Measurements from ENCODE around the gene SUPT20HL2.
"Not testable (repeated sequence)": the region's sequence is repeated elsewhere in the genome, so short reads cannot be mapped to it uniquely, and the experiment has no call there.

Gene SUPT20HL2

DNA sequence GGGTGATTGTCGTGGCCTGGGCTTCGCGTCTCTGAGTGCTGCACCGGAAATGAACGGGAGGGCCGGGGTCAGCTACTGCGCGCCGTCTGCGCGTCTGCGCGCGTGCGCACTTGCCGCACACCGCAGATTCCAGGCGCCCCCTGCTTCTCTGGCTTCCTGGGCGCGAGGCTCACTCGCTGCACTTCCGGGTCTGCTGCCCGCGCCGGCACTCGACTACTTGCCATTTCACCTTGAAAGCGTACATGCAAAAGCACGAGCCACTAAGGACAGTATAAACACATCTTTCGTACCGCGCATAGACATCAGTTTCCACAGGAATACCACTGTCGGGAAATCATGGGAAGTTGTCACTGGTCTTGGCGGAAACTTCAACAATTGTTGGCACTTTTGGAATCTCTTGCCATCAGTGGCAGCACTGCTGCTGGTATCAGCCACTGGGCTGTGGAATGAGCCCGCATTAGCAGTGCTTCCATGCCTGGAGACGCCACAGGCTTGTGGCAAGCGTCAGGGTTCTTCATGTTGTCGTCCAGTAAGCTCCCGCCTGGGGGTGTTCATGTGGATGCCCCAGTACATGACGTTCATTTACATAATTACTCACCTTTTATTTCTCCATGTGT lies at the start of gene SUPT20HL2:
TSS of gene SUPT20HL2 (minus strand) at position 51 of the 617 bp plus-strand sequence. CDS start 754 bp downstream, outside the sequence.
- DNase-seq: no peak

DNA sequence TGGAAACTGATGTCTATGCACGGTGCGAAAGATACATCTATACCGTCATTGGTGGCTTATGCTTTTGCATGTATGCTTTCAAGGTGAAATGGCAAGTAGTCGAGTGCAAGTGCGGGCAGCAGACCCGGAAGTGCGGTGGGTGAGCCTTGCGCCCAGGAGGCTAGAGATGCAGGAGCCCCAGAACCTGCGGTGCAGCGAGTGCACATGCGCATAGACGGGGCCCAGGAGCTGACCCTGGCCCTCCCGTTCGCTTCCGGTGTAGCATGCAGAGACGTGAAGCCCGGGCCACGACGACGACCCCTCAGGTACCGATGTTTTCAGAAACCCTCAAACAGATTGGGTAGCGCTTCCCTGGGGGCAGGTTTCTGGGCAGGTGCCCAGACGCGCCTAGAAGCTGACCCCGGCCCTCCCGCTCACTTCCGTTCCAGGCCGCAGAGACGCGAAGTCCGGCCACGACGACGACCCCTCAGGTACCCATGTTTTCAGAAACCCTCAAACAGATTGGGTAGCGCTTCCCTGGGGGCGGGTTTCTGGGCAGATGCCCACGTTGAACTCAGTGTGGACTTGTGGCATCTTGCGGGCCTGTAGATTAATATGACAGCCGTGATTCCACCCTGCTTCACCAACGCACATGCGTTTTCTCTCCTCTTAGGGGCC lies 48.3 kb upstream of the SUPT20HL2 start:
- DNase-seq: not testable (repeated sequence)

DNA sequence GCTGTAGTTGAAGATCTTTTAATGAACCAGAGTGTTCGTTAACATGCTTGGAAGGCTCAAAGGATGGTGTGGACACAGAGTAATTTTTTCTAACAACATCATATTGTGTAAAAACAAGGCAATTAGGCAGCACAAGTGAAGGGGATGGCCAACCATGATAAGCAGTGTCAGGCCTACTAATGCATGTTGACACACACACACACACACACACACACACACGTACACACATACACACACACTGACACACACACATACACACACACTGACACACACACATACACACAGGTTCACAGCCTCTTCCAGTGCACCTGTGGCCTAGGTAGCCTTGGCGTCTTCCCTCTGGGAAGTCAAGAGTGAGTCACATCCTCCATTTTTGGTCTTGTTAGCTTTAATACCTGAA lies 46.4 kb upstream of the SUPT20HL2 start, which contains the start of gene SUPT20HL1:
TSS of gene SUPT20HL1 (plus strand) at position 368 of the 400 bp plus-strand sequence. CDS start 2,122 bp downstream, outside the sequence.
- DNase-seq: no peak

DNA sequence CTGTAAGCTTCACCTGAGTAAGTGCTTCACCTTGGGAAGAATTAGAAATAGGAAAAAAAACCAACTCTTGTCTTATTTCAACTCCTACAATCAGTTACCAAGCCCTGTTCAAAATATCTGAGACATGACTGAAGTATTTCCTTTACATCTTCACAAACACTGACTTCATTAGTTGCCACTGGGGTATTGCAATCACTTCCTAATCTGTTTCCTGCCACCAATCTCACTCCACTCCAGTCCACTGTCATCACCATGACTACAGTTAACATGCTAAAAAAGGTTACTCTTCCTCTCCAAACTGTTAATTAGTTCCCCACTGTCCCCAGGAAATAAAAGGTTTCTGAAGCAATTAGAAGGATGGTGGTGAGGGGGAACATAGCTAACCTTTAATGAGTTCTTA lies 43.2 kb upstream of the SUPT20HL2 start:
- no peak for DNase-seq

DNA sequence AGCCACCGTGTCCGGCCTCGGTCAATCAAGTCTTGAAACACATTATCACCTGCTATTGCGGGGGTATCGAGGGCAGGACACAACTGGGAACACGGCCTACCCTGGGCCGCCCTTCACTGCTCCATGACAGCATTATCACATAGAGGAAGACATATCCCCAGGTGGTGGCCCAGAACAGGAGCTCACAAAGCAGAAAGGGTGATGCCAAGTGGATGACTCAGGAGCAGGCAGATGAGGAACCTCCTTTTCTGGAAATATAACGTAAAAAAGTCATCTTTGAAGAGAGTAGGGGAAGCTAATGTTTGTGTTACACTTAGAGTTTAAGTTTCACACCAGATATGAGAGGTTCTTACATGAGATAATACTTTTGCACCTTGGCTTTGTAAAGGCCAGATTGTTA lies 41.2 kb upstream of the SUPT20HL2 start:
- DNase-seq: no peak

DNA sequence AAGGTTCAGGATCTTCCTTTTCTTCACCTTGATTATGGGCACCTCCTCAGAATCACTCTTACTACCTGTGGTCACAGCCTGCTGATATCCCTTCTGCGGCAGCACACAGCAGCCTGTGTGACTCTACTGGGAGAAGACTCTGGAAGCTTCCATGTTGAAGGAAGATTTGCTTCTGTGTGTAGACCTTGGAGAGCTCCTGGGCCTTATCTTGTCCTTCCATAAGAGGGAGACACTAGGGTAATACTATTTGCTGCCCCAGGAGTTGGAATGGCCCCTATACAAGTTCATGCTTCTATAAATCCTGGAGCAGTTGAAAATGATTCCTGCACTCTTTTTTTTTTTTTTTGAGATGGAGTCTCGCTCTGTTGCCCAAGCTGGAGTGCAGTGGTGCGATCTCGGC lies 36.3 kb upstream of the SUPT20HL2 start:
- no peak for DNase-seq

DNA sequence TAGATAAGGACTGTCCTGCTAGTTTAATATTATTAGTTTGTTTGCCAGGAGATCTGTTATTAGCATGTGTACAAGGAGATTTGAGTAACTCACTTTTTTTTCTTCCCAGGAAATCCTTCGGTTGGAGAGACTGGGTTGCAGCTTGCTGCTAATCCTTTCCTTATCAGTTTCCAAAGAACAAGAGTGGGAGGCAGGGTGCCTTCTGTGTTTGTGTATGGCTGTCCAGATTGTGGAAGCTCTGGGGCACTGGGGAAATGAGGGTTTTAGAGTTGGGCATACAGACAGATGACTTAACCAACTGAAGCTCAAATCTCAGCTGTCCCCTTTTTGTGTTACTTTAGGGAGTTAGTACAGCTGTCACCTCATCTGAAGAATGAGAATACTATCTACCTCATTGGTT lies 34.0 kb upstream of the SUPT20HL2 start:
- no peak for DNase-seq

DNA sequence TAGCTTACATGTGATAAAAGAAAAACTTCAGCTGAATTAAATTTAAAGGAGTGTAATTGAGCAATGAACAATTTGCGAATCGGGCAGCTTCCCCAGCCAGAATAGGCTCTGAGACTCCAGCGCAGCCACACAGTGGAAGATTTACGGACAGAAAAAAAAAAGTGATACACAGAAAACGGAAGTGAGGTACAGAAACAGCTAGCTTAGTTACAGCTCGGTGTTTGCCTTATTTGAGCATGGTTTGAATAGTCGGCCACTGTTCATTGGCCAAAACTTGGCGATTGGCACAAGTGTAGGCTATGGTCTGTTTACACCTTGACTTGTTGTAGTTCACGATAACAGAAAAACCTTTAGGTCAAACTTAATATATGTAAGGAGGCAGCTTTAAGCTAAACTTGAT lies 29.9 kb upstream of the SUPT20HL2 start:
- DNase-seq: no peak

DNA sequence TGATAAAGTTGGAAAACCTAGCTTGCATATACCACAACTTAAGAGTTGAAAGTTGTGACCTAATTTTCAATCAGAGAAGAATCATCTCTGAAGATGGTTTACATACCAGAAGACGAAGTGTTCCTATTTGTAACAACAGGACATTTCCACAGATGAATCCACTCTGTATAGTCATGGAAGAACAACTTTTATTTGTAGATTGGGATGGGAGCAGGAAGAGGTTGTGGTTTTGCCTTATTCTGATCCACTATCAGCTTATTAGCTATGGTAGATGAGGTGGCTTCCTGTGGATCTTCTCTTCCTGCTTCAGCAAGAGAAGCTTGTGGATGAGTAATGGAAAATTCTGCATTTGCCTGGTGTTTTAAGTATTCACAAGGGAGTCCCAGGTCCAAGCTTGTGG lies 27.9 kb upstream of the SUPT20HL2 start:
- no peak for DNase-seq

DNA sequence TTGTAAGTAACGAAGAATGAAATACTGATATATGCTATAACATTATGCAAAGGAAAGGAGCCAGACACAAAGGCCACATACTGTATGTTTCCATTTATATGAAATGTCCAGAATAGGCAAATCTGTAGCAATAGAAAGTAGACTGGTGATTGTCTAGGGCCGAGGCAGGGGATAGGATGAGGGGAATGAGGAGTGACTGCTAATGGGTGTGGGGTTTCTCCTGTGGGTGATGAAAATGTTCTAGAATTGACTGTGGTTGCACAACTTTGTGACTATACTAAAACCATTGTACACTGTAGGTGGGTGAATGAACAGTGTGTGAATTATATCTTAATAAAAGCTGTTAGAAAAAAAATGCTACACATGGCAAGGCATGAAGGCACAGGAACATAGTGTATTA lies 26.6 kb upstream of the SUPT20HL2 start:
- DNase-seq: no peak

DNA sequence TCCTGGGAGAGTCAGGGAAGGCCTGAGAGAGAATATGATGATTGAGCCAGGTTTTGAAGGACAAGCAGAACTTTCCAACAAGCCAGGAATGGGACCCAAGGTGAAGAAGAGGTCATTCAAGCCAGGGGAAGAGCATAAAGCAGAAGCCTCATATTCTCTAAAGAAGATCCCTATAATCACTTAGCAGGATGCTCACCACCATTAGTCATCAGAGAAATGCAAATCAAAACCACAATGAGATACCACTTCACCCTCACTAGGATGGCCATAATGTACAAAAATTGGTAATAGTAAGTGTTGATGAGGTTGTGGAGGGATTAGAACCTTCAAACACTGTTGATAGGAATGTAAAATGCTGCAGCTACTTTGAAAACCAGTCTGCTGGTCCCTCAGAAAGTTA lies 26.0 kb upstream of the SUPT20HL2 start:
- no peak for DNase-seq

DNA sequence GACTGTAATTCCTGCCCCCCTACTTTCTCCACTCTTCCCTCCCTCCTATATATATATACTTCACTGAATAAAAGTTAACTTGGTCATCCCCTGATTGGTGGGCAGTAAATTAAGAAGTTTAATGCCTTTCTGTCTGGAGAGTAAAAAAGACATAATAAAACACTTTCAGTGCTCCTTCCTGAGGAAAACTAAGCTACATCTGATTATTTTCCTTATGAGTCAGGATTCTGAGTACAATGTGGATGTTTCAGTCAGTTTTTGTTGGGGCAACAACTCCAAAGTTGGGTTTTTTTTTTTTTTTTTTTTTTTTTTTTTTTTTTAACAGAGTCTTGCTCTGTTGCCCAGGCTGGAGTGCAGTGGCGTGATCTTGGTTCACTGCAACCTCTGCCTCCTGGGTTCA lies 22.0 kb upstream of the SUPT20HL2 start:
- DNase-seq: no peak

DNA sequence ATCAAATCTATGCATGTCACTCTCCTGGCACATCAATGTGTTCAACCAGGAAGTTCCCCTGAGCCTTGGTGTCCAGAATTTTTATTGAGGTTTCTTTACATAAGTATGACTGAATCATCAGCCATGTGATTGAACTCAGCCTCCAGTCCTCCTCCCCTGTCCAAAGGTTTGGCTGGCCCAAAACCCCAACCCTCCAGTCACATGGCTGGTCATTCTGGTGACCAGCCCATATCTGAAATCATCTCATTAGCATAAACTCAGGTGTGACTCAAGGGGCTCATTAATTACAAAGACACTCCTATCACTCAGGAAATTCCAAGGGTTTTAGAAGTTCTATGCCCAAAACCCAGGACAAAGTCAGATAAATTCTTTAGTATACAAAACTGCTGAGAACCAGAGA lies 20.6 kb upstream of the SUPT20HL2 start:
- no peak for DNase-seq

DNA sequence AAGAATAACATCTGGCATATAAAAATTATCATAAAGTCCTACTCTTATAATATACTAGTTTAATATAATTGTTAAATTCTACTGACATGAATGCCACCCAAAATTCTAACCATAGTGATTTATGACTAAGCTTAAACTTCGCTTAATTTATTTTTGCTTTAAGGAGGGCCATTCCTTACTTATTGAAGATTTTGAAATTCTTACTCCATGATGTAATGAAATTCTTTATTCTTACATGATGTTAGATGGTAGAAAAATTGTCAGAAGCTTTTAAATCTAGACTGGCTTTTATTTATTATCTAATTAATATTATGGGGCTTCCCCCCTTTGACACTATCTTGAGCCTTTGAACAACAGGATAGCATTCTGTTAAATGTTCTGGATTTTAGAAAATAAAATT lies 19.5 kb upstream of the SUPT20HL2 start:
- no peak for DNase-seq

DNA sequence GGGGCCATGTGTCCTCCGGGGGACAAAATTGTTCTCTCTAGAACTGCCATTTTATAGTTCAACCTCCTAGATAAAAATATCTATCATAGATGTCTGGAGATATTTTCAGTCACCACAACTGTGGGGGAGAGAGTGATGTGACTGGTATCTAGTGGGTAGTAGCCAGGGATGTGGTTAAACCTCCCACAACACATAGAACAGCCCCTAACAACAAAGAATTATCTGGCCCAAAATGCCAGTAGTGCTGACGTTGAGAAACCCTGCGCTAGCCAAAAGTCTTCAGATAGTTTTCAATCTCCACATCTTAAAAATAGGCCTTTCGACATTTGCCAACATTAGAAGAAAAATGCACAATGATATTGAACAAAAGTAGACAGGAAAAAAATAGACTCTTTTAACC lies 19.0 kb upstream of the SUPT20HL2 start:
- no peak for DNase-seq

DNA sequence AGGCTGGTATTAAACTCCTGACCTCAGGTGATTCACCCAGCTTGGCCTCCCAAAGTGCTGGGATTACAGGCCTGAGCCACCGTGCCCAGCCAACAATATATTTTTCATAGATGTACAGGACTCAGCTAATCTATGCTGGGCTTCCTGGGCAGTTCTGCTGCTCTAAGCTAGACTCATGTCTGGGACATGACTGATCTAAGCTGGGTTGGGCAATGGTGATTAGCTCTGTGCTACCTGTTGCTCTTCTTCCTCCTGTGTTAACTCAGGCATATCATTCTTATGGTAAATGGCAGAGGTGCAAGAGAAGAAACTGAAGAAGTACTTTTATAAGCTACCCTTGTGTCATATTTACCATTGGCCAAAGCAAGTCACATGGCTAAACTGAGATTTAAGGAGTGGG lies 11.4 kb upstream of the SUPT20HL2 start:
- no peak for DNase-seq

DNA sequence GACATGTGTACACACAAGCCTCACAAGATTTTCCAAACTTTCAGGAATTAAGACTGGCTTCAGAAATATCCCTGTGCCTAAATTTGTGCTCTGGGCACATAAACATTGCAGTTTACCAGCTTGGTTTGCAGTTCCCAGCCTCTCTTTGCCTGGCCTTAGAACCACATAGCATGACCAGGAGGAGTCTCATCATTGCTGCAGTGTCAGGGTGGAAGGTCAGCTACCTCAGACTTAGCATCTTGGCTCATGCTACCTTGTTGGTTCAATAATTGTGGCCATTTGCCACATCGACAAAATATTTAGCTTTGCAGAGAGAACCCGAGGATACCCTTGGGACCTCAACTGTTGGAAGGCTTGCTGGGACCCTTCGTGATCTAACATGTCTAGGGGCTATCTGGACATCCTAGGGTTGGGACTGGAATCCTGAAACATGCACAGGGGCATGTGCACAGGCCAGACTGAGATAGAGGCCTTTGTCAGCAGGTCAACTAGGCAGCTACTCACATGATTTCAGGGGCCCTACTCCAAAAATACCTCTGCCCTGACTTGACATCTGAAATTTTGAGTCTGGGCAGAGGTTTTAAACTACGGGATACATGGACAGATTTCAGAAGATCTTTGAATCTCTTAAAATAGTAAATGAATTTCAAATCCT lies 8.0 kb upstream of the SUPT20HL2 start:
- DNase-seq: no peak

DNA sequence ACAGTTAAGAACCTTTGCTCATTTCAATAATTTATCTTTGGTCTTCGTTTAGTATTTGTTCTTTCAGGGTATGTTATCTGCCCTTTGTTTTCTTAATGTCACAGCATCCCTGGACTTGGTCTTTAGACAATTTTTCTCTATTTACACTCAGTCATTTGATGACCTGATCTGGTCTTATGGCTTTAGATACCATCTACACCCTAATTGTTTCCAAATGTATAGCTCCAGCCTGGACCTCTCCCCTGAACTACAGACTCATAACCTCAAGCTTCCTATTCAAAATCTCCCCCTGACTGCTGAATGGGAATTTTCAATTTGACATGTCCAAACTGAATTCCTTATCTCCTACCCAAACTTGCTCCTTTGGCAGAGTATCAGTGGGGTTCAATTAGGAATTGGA lies 3.7 kb upstream of the SUPT20HL2 start:
- no peak for DNase-seq

DNA sequence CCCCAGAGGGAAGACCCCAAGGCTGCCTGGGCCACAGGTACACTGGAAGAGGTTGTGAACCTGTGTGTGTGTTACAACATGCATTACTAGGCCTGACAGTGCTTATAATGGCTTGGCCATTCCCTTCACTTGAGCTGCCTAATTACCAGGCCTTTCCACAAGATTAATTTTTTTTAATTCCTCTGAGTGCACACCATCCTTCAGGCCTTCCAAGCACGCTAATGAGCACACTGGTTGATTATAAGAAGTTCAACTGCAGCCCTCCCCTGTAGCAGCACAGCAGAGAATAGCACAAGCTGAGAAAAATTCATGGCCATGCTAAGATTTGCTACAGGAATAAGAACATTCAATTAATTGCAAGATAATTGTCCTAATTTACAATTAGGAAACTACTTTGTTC lies 2.2 kb upstream of the SUPT20HL2 start:
- no peak for DNase-seq

DNA sequence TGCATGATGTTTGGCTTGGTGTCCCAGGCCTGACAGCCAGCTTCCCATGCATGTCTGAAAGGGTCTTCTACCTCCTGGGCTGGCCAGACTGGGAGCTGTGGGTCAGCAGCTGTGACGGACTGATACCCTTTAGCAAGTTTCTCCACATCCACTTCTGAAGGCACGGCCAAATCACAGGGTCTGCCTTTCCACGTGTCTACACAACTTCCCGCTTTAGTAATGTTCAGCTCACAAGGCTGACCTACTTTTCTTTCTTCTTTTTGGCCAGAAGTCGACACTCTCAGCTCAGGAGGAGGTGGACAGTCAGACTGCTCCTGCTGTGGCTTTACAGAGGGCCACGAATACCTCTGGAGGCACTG lies 1.6 kb downstream of the SUPT20HL2 start:
- DNase-seq: not testable (repeated sequence)

DNA sequence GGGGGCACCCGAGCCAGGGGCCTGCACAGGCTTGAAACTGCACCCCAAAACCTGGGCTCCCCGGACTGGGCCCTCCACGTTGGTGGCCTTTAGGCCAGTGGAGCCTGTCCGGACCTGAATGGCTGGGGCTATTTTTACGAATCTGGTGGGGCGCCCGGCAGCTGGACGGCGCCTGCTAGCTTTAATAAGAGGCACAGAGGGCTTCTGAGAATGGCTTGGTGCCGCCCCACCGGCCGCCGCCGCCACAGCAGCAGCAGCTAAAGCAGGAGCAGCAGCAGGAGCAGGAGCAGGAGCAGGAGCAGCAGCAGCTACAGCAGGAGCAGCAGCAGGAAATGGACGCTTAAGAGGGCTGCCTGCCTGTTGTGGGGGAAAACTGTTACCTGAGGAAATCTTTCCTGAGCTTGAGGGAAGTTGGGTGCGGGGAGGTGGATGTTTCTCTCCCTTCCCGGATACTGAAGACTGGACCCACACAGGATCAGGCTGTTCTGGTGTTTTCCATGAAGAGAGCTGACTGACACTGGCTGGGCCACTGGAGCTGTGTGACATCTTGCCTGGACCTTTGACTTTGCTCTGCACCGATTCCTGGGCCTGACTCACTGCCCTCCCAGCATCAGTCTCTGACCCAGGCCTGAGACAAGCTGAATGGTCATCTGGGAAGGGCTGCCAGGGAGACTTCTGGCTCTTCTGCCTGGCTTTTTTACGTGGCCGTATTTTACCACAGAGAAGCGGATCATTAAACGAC lies 2.2 kb downstream of the SUPT20HL2 start:
- DNase-seq: not testable (repeated sequence)

DNA sequence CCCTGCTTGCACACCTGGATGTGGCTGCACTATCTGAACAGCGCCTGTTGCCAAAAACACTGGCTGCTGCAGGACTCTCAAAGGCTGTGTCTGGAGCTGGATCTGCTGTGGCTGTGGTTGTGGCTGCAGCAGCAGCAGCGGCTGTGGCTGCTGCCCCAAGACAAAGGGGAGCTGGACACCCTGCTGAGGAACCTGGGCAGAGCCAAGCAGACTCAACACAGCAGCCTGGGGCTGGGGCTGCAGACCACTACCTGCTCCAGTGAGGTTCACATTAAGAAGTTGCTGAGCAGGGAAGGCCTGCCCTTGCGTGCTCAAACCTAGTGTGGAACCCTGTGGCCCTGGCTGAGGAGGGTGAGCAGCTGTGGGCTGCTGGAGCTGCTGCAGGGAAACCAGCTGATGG lies 3.0 kb downstream of the SUPT20HL2 start:
- DNase-seq: not testable (repeated sequence)

DNA sequence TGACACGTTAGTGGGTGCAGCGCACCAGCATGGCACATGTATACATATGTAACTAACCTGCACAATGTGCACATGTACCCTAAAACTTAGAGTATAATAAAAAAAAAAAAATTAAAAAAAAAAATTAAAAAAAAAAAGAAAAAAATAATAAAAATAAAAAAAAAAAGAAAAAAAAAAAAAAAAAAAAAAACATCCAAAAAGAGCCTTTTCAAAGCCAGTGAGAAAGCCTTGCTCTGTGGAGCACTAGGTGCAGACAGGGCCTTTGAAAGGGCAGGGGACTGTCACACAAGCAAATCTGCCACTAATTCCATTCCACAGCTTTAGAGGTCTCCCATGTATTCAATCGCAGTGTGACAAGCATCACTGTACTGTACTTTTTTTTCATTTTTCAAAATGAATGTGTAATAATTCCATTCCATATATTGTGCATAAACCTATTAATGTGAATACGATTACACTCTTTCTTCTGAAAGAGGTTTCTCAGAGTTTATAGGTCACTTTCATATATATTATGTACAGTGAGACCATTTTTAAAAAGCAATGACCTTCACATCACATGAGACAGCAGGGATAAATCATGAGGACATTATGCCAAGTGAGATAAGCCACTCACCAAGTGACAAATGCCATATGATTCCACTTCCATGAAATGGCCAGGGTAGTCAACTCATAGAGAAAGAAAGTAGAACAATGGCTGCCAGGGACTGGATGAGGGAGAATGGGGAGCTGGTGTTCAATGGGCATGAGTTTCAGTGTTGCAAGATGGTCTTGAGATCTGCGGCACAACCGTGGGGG lies 4.1 kb downstream of the SUPT20HL2 start:
- DNase-seq: not testable (repeated sequence)
